PC-9 (cell line): Measurements from ENCODE around the gene DHRS7. TPM values are rescaled to one million over a fixed set of nuclear protein-coding genes. Genes with fewer than 3 reads are reported as not detected.

Source experiments
- Bru-seq: library from RNA; stranded (reverse); fragments of 400-500 nt; gene quantifications from one replicate; lab custom pipeline; 2021; lab: Mats Ljungman, UMichigan
- BruChase-seq, 2 experiments: library from RNA; stranded (reverse); fragments of 400-500 nt; gene quantifications; one replicate each; lab custom pipeline; 2021; lab: Mats Ljungman, UMichigan
- BruUV-seq: library from RNA; stranded (reverse); fragments of 400-500 nt; replicated peaks from 2 replicates; lab custom pipeline; 2021; lab: Mats Ljungman, UMichigan
- CTCF ChIA-PET: fragments of 300-600 bp; sonication (Branson Sonifier 250); formaldehyde crosslinking; loops from one replicate; lab custom pipeline; 2022; ENCODE audit warnings: antibody characterized with exemption; lab: Charles Lee
- POLR2A ChIA-PET: fragments of 300-600 bp; sonication (Branson Sonifier 250); formaldehyde crosslinking; loops from one replicate; lab custom pipeline; 2022; ENCODE audit warnings: antibody characterized with exemption; ENCODE audit not compliant: unreplicated experiment; lab: Charles Lee
- DNase-seq, 2 experiments: peaks; one replicate each; pipeline versions ENCODE4 v3.0.0 to v3.0.0-alpha.2; 2015 to 2022; ENCODE audit warnings: mixed read lengths in 1 of 2
- H2AFZ ChIP-seq: fragments of 200-600 bp; sonication (generic); 2 replicates; pipeline ENCODE4 v1.8.1; 2017; ENCODE audit warnings: antibody characterized with exemption
- H3F3A ChIP-seq: fragments of 200-600 bp; sonication (generic); 2 replicates; pipeline ENCODE4 v1.8.1; 2017; ENCODE audit warnings: antibody characterized with exemption, mild to moderate bottlenecking, low read depth; ENCODE audit not compliant: insufficient read depth
- H3K27ac ChIP-seq: fragments of 200-600 bp; sonication (generic); 2 replicates; pipeline ENCODE4 v1.6.1; 2016; ENCODE audit warnings: mixed run types
- H3K27me3 ChIP-seq: fragments of 200-600 bp; sonication (generic); 2 replicates; pipeline ENCODE4 v1.6.1; 2016; ENCODE audit warnings: low read depth, mixed run types; ENCODE audit not compliant: insufficient read depth
- H3K36me3 ChIP-seq: fragments of 200-600 bp; sonication (generic); 2 replicates; pipeline ENCODE4 v1.6.1; 2016; ENCODE audit warnings: low read depth, mixed run types
- H3K4me1 ChIP-seq: fragments of 200-600 bp; sonication (generic); replicated peaks from 2 replicates; pipeline ENCODE4 v1.6.1; 2016; ENCODE audit warnings: mixed run types; ENCODE audit not compliant: insufficient read depth
- H3K4me2 ChIP-seq: fragments of 200-600 bp; sonication (generic); 2 replicates; pipeline ENCODE4 v1.6.1; 2017; ENCODE audit warnings: mixed run types
- H3K4me3 ChIP-seq: fragments of 200-600 bp; sonication (generic); 2 replicates; pipeline ENCODE4 v1.6.1; 2016; ENCODE audit warnings: mixed run types
- H3K79me2 ChIP-seq: fragments of 200-600 bp; sonication (generic); 2 replicates; pipeline ENCODE4 v1.6.1; 2017; ENCODE audit warnings: low read depth, mixed run types
- H3K9me2 ChIP-seq: fragments of 200-600 bp; sonication (generic); 2 replicates; pipeline ENCODE4 v1.8.1; 2017; ENCODE audit warnings: mild to moderate bottlenecking; ENCODE audit not compliant: insufficient read depth
- H3K9me3 ChIP-seq: fragments of 200-600 bp; sonication (generic); 2 replicates; pipeline ENCODE4 v1.8.1; 2016; ENCODE audit warnings: low read depth; ENCODE audit not compliant: insufficient read depth
- H4K20me1 ChIP-seq: fragments of 200-600 bp; sonication (generic); 2 replicates; pipeline ENCODE4 v1.8.1; 2017; ENCODE audit not compliant: insufficient read depth
- EZH2 ChIP-seq: fragments of 200-600 bp; sonication (generic); IDR thresholded peaks from 2 replicates; pipeline ENCODE4 v1.8.0; 2017; ENCODE audit warnings: antibody characterized with exemption, low read depth
- intact Hi-C: fragments of 100-400 bp; cut with micrococcal nuclease; formaldehyde crosslinking; loops from one replicate; pipeline ENCODE4 v1.10.0; 2022; ENCODE audit not compliant: unreplicated experiment
- long read RNA-seq: library from polyadenylated mRNA; stranded (forward); transcript quantifications from one replicate; pipeline ENCODE4 v2.0.0, GENCODE V29; 2022
- total RNA-seq: library from RNA; stranded (reverse); gene quantifications from 2 replicates; pipeline ENCODE4 v1.2.3, GENCODE V29; 2021
- TF ChIP-seq, protein P1 (sequence below): fragments of 200-600 bp; sonication (generic); conservative IDR thresholded peaks from 2 replicates; pipeline ENCODE4 v1.6.1; 2017; ENCODE audit warnings: mixed run types, antibody characterized with exemption, mild to moderate bottlenecking, moderate library complexity

DHRS7 gene, protein sequence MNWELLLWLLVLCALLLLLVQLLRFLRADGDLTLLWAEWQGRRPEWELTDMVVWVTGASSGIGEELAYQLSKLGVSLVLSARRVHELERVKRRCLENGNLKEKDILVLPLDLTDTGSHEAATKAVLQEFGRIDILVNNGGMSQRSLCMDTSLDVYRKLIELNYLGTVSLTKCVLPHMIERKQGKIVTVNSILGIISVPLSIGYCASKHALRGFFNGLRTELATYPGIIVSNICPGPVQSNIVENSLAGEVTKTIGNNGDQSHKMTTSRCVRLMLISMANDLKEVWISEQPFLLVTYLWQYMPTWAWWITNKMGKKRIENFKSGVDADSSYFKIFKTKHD
- total RNA-seq (55.1 and 81.0 TPM in 2 replicates), Bru-seq, nascent RNA (percentile 63 among the genes with signal in this experiment), BruChase-seq, experiment 1, labeled RNA remaining after a 2-hour chase (percentile 55 among the genes with signal in this experiment), BruChase-seq, experiment 2, labeled RNA remaining after a 6-hour chase (percentile 71 among the genes with signal in this experiment)
- long read RNA-seq, transcript DHRS7-209 (7 exons, 1,322 nt), result major isoform, 168 of 182 reads
- long read RNA-seq, partial matches to known transcripts, result 6 of 182 reads
- long read RNA-seq, other reads (novel, unspliced or antisense), result 5 of 182 reads

DNA sequence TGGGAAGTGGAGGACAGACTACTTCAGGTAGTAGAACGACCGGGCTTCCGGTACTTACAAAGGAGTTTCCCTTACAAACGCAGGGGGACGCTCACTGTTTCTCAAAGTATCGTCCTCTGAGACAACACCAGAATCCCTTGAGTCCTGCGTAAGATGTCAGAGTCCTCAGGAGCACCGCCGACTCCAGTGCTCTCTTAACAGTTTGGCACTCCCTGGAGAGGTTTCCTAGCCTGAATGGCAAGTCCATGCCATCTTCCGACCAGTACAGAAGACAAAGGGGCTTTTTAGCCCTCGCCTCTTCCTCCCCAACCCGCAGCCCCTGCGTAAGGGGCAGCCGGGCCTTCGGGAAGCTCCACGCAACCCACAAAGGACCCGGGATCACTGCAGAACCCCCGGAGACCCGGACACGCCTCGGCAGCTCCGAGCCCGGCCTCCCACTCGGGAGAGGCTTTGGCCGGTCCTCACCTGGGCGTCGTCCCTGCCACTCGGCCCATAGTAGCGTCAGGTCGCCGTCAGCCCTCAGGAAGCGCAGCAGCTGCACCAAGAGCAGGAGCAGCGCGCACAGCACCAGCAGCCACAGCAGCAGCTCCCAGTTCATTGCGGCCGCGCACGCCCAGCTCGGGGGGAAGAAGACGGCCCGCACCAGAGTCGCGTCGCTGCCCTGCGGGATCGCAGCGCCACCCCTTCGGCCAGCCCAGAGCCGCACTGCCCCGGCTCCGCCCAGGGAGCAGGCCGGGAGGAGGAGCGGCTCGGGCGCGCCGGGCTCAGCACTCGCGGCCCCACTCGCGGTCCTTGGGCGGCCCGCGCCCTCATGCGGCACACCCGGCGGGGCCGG is at the start of gene DHRS7:
DHRS7 (minus strand) TSS at position 687 of the 835 bp plus-strand sequence; CDS start at position 598, 89 bp downstream.
- peak within 1 kb of the TSS; percentile 69 for H3K27ac ChIP-seq
- POLR2A ChIA-PET, result interaction anchor here (0.5 to 0.7 kb wide), 4 partner anchors 10 to 1372 kb away, joined by 3 to 7 read pairs (median 4); partner anchors contain the start of gene PPM1A
- H3K9me3 ChIP-seq, result no peaks in the 10 kb centered on the region
- DNase-seq, result peak; percentile 73 to 90
- no peaks in the 10 kb centered on the region for H3K9me2 ChIP-seq
- peak within 1 kb of the TSS; percentile 87 for H3K4me3 ChIP-seq
- intact Hi-C loops, result loop anchor here (1.0 to 2.0 kb wide), 3 partner anchors 73 to 200 kb away; no protein-coding TSS in a partner anchor
- no peak for TF ChIP-seq EZH2
- TF ChIP-seq, protein P1, sequence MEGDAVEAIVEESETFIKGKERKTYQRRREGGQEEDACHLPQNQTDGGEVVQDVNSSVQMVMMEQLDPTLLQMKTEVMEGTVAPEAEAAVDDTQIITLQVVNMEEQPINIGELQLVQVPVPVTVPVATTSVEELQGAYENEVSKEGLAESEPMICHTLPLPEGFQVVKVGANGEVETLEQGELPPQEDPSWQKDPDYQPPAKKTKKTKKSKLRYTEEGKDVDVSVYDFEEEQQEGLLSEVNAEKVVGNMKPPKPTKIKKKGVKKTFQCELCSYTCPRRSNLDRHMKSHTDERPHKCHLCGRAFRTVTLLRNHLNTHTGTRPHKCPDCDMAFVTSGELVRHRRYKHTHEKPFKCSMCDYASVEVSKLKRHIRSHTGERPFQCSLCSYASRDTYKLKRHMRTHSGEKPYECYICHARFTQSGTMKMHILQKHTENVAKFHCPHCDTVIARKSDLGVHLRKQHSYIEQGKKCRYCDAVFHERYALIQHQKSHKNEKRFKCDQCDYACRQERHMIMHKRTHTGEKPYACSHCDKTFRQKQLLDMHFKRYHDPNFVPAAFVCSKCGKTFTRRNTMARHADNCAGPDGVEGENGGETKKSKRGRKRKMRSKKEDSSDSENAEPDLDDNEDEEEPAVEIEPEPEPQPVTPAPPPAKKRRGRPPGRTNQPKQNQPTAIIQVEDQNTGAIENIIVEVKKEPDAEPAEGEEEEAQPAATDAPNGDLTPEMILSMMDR, result no peak; the same call in 1 of the 2 replicates
- H3K4me2 ChIP-seq, result peak within 1 kb of the TSS; percentile 75
- peaks cover 38% of the 10 kb centered on the region for H3K4me1 ChIP-seq
- H3F3A ChIP-seq, result peaks cover 30% of the 10 kb centered on the region
- H3K27me3 ChIP-seq, result no peaks in the 10 kb centered on the region
- H3K36me3 ChIP-seq, result no peaks in the 10 kb centered on the region
- CTCF ChIA-PET, result interaction anchor here (0.6 to 0.7 kb wide), 4 partner anchors 10 to 220 kb away, joined by 3 to 5 read pairs (median 4); no protein-coding TSS in a partner anchor
- H3K79me2 ChIP-seq, result peaks cover 22% of the 10 kb centered on the region
- H4K20me1 ChIP-seq, result no peaks in the 10 kb centered on the region
- H2AFZ ChIP-seq, result peak within 1 kb of the TSS; percentile 96
- BruUV-seq, result TSS peak; percentile 81

DNA sequence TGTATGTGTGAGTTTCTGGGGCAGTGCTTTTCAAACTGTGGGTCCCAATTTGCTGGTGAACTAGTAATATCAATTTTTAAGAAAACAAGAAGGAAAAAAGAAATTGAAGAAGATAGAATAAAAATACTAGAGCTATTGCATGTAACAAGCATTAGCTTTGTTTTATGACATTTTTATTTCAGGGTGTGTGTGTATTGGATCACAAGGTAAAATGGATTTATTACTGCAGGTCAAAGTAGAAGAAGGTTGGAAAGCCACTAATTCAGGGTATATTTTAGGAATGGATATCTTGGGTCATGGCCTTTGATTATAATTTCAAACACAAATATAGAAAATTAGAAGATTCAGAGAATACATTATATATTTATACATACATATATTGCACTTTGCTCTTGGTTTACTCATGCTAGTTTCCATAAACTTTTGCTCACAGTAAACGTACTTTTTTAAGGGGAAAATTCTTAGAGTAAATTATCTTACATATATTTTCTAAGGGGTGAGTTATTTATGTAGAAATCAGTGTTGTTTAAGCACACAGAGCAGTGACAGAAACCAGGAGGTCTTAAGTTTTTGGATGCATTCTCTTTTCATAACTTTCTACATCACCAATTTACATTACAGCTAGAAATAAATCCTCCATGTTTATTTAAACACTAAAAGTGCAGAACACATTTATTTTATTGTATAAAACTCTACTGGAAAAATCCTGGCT is 49.4 kb upstream of the DHRS7 start:
- CTCF ChIA-PET, result no interaction called here
- intact Hi-C loops, result no loop called here
- TF ChIP-seq EZH2, result no peak
- TF ChIP-seq, protein P1, result no peak

More for the DNA sequence above, 49.4 kb upstream of the DHRS7 start:
- Histone ChIP-seq H3K4me1 (no peaks in the 10 kb centered on the region), H3K36me3 (no peaks in the 10 kb centered on the region), H3K4me2 (no peak overlapping the region), H3K9me3 (0 out of 2 replicates have a peak, but pooled peaks cover 4% of the 10 kb centered on the region), H3K9me2 (no peaks in the 10 kb centered on the region; the same call in 1 of the 2 replicates), H2AFZ (no peak overlapping the region), H3K27ac (no peak overlapping the region), H4K20me1 (no peaks in the 10 kb centered on the region), H3K4me3 (no peak overlapping the region), H3K27me3 (no peaks in the 10 kb centered on the region), H3K79me2 (no peaks in the 10 kb centered on the region), H3F3A (no peaks in the 10 kb centered on the region)
- no TSS peak for BruUV-seq
- POLR2A ChIA-PET, result no interaction called here
- DNase-seq, result no peak
